Keratinocyte (primary cell): ENCODE results near the gene CNKSR3.

Source experiments
- CTCF ChIP-seq, 3 experiments: IDR thresholded peaks in 1 of 3; conservative IDR thresholded peaks in 1 of 3; optimal IDR thresholded peaks in 1 of 3; 2 replicates in 2 of 3; 3 replicates in 1 of 3; pipeline versions ENCODE3 to v1.5.1; 2011; ENCODE audit warnings: low read length in 3 of 3, mild to moderate bottlenecking in 3 of 3, moderate library complexity in 2 of 3, control low read depth in 1 of 3, inconsistent platforms in 1 of 3; ENCODE audit not compliant: insufficient read depth in 2 of 3; ENCODE audit errors: extremely low read depth in 1 of 3
- EZH2 ChIP-seq: IDR thresholded peaks from one replicate; pipeline ENCODE4 v1.6.1; 2012; ENCODE audit warnings: inconsistent platforms, mild to moderate bottlenecking, low read length, moderate library complexity

- TF ChIP-seq EZH2 (no peak), CTCF (optimal IDR thresholded peaks at IDR 0.05 in 1 of 3, IDR thresholded peaks at IDR 0.05 in 1 of 3, conservative IDR thresholded peaks at IDR 0.05 in 1 of 3; ENCODE audit: extremely low read depth in 1 of 3, insufficient read depth in 2 of 3, low read length in 3 of 3) (no peak)
Observed at GRCh38 chr6:154528310-154528915, 17.9 kb upstream of the CNKSR3 start.
